H1 (cell line): ENCODE measurements around the gene ARID4B. TPM values are rescaled to one million over a fixed set of nuclear protein-coding genes. Genes with fewer than 3 reads are reported as not detected.

Experiments used
- CTCF ChIA-PET: fragments of 300-600 bp; sonication (Branson Sonifier 250); formaldehyde crosslinking; loops from one replicate; lab custom pipeline; 2021; ENCODE audit not compliant: partially characterized antibody; lab: Charles Lee
- POLR2A ChIA-PET: fragments of 300-600 bp; sonication (Branson Sonifier 250); formaldehyde crosslinking; loops from one replicate; lab custom pipeline; 2021; ENCODE audit warnings: inconsistent platforms; ENCODE audit not compliant: partially characterized antibody; lab: Charles Lee
- DNase-seq, 2 experiments: peaks; one replicate each; pipeline versions ENCODE4 v3.0.0 to v3.0.0-alpha.2; 2010 to 2022; ENCODE audit warnings: low spot score in 2 of 2, low read depth in 1 of 2, mixed read lengths in 1 of 2
- FAIRE-seq: peaks from 2 replicates; lab custom pipeline; 2011; peaks lifted over from hg19 to GRCh38; lab: Jason Lieb, UNC
- H2AFZ ChIP-seq: 2 replicates; pipeline ENCODE4 v1.8.1; 2012; ENCODE audit warnings: low read length, inconsistent platforms
- H2AK5ac ChIP-seq: 2 replicates; pipeline ENCODE4 v1.6.1; 2013; ENCODE audit warnings: low read depth, low read length
- H2BK120ac ChIP-seq: replicated peaks from 2 replicates; pipeline ENCODE3; 2013; ENCODE audit warnings: low read depth, low read length, inconsistent platforms
- H2BK12ac ChIP-seq: 2 replicates; pipeline ENCODE4 v1.6.1; 2013; ENCODE audit warnings: low read depth, low read length
- H2BK15ac ChIP-seq: 2 replicates; pipeline ENCODE4 v1.6.1; 2013; ENCODE audit warnings: low read length
- H2BK20ac ChIP-seq: 2 replicates; pipeline ENCODE4 v1.6.1; 2013; ENCODE audit warnings: low read length
- H2BK5ac ChIP-seq: 2 replicates; pipeline ENCODE4 v1.6.1; 2013; ENCODE audit warnings: low read depth, low read length
- H3K14ac ChIP-seq: 2 replicates; pipeline ENCODE4 v1.6.1; 2013; ENCODE audit warnings: inconsistent platforms; ENCODE audit not compliant: insufficient read length
- H3K18ac ChIP-seq: 2 replicates; pipeline ENCODE4 v1.6.1; 2013; ENCODE audit warnings: low read length; ENCODE audit errors: extremely low read depth
- H3K23ac ChIP-seq: 2 replicates; pipeline ENCODE4 v1.6.1; 2013; ENCODE audit warnings: inconsistent platforms; ENCODE audit not compliant: insufficient read length
- H3K23me2 ChIP-seq: 2 replicates; pipeline ENCODE4 v1.6.1; 2013; ENCODE audit warnings: low read depth, low read length
- H3K27ac ChIP-seq: 2 replicates; pipeline ENCODE4 v1.6.1; 2011; ENCODE audit warnings: low read depth, low read length, inconsistent platforms
- H3K27me3 ChIP-seq, 4 experiments: replicated peaks in 1 of 4; 1 replicate in 1 of 4; 2 replicates in 3 of 4; pipeline versions ENCODE4 v1.6.1 to v1.8.1; 2011 to 2013; ENCODE audit warnings: low read length in 3 of 4, mild to moderate bottlenecking in 3 of 4, inconsistent platforms in 2 of 4, mixed read lengths in 2 of 4, moderate library complexity in 1 of 4; ENCODE audit not compliant: control insufficient read depth in 3 of 4, insufficient read depth in 3 of 4; ENCODE audit errors: extremely low read depth in 1 of 4
- H3K36me3 ChIP-seq, 4 experiments: 2 replicates each; pipeline versions ENCODE4 v1.6.1 to v1.8.1; 2011 to 2013; ENCODE audit warnings: mild to moderate bottlenecking in 4 of 4, low read length in 3 of 4, moderate library complexity in 2 of 4, control low read depth in 1 of 4, inconsistent platforms in 1 of 4; ENCODE audit not compliant: insufficient read depth in 4 of 4, control insufficient read depth in 2 of 4
- H3K4ac ChIP-seq: replicated peaks from 2 replicates; pipeline ENCODE3; 2013; ENCODE audit warnings: low read length, low read depth, mixed read lengths, inconsistent platforms; ENCODE audit not compliant: insufficient read length
- H3K4me1 ChIP-seq, 4 experiments: replicated peaks in 1 of 4; 1 replicate in 1 of 4; 2 replicates in 3 of 4; pipeline versions ENCODE4 v1.6.1 to v1.8.1; 2011 to 2013; ENCODE audit warnings: low read length in 3 of 4, inconsistent platforms in 2 of 4, mixed read lengths in 1 of 4; ENCODE audit not compliant: insufficient read depth in 4 of 4, control insufficient read depth in 3 of 4
- H3K4me2 ChIP-seq, 2 experiments: 2 replicates each; pipeline versions ENCODE4 v1.6.1 to v1.8.1; 2011 to 2013; ENCODE audit warnings: low read depth in 2 of 2, low read length in 2 of 2, control low read depth in 1 of 2, inconsistent platforms in 1 of 2, mild to moderate bottlenecking in 1 of 2; ENCODE audit not compliant: insufficient read depth in 1 of 2
- H3K4me3 ChIP-seq, 4 experiments: fragments of 200-600, 300-600 bp in 1 of 4; sonication (generic), shearing (Covaris generic), sonication (Bioruptor Twin) in 1 of 4; 2 replicates each; pipeline versions ENCODE4 v1.5.1 to v1.8.1; 2011 to 2016; ENCODE audit warnings: low read length in 4 of 4, low read depth in 3 of 4, control low read depth in 2 of 4, inconsistent platforms in 2 of 4, mild to moderate bottlenecking in 2 of 4, mixed read lengths in 1 of 4, moderate library complexity in 1 of 4; ENCODE audit not compliant: insufficient read depth in 2 of 4; ENCODE audit errors: extremely low read depth in 1 of 4
- H3K56ac ChIP-seq: replicated peaks from 2 replicates; pipeline ENCODE3; 2013; ENCODE audit warnings: low read depth, mild to moderate bottlenecking, mixed read lengths, low read length, inconsistent platforms; ENCODE audit not compliant: insufficient read length
- H3K79me1 ChIP-seq: 2 replicates; pipeline ENCODE4 v1.6.1; 2013; ENCODE audit warnings: low read depth, low read length, control low read depth
- H3K79me2 ChIP-seq, 2 experiments: 2 replicates each; pipeline versions ENCODE4 v1.6.1 to v1.8.1; 2012 to 2013; ENCODE audit warnings: low read length in 2 of 2, mild to moderate bottlenecking in 2 of 2, inconsistent platforms in 1 of 2; ENCODE audit not compliant: insufficient read depth in 2 of 2, control insufficient read depth in 1 of 2
- H3K9ac ChIP-seq, 4 experiments: replicated peaks in 1 of 4; 1 replicate in 1 of 4; 2 replicates in 3 of 4; pipeline versions ENCODE4 v1.6.1 to v1.8.1; 2011 to 2013; ENCODE audit warnings: low read depth in 3 of 4, low read length in 3 of 4, control low read depth in 2 of 4, mild to moderate bottlenecking in 2 of 4, moderate library complexity in 2 of 4, inconsistent platforms in 1 of 4; ENCODE audit errors: extremely low read depth in 1 of 4
- H3K9me3 ChIP-seq, 2 experiments: 2 replicates each; pipeline versions ENCODE4 v1.6.1 to v1.8.1; 2012 to 2013; ENCODE audit warnings: mild to moderate bottlenecking in 2 of 2, moderate library complexity in 2 of 2, control low read depth in 1 of 2, inconsistent platforms in 1 of 2, low read depth in 1 of 2, low read length in 1 of 2, mixed read lengths in 1 of 2; ENCODE audit not compliant: insufficient read depth in 2 of 2
- H4K20me1 ChIP-seq, 2 experiments: replicated peaks in 1 of 2; 2 replicates each; pipeline versions ENCODE3 to v1.8.1; 2011 to 2013; ENCODE audit warnings: inconsistent platforms in 2 of 2, low read length in 2 of 2, mild to moderate bottlenecking in 1 of 2; ENCODE audit not compliant: insufficient read depth in 2 of 2, control insufficient read depth in 1 of 2
- H4K5ac ChIP-seq: 2 replicates; pipeline ENCODE4 v1.6.1; 2013; ENCODE audit warnings: low read length, low read depth, mixed read lengths, inconsistent platforms; ENCODE audit not compliant: insufficient read length
- H4K8ac ChIP-seq: 2 replicates; pipeline ENCODE4 v1.8.0; 2013; ENCODE audit warnings: mild to moderate bottlenecking, moderate library complexity, low read length, inconsistent platforms; ENCODE audit not compliant: insufficient read depth; ENCODE audit errors: extremely low read depth
- H4K91ac ChIP-seq: replicated peaks from 2 replicates; pipeline ENCODE3; 2013; ENCODE audit warnings: low read length, mixed read lengths, inconsistent platforms; ENCODE audit not compliant: insufficient read length
- CBX5 ChIP-seq: fragments of 300-800, 300-1000 bp; sonication (generic); IDR thresholded peaks from 2 replicates; pipeline ENCODE4 v1.7.1; 2016; ENCODE audit warnings: antibody characterized with exemption, low read length, low read depth
- CHD2 ChIP-seq: IDR thresholded peaks from 2 replicates; pipeline ENCODE4 v1.6.1; 2012; ENCODE audit warnings: low read length, improper control_type of control experiment
- KDM4A ChIP-seq: IDR thresholded peaks from one replicate; pipeline ENCODE4 v1.7.1; 2012; ENCODE audit warnings: low read depth, mild to moderate bottlenecking, moderate library complexity, low read length, inconsistent platforms; ENCODE audit not compliant: severe bottlenecking
- SIN3A ChIP-seq, 2 experiments: IDR thresholded peaks in 1 of 2; conservative IDR thresholded peaks in 1 of 2; 2 replicates each; pipeline ENCODE4 v1.6.1; 2011 to 2012; ENCODE audit warnings: low read length in 2 of 2, improper control_type of control experiment in 1 of 2, low read depth in 1 of 2, mild to moderate bottlenecking in 1 of 2
- SIX5 ChIP-seq: IDR thresholded peaks from 2 replicates; pipeline ENCODE4 v1.6.1; 2011; ENCODE audit warnings: mild to moderate bottlenecking, low read depth, low read length
- TAF1 ChIP-seq: IDR thresholded peaks from 2 replicates; pipeline ENCODE4 v1.6.1; 2011; ENCODE audit warnings: mild to moderate bottlenecking, low read depth, low read length
- TCF12 ChIP-seq: IDR thresholded peaks from 2 replicates; pipeline ENCODE4 v1.6.1; 2011; ENCODE audit warnings: low read depth, mild to moderate bottlenecking, low read length
- TEAD4 ChIP-seq: IDR thresholded peaks from 2 replicates; pipeline ENCODE4 v1.6.1; 2012; ENCODE audit warnings: low read depth, low read length, inconsistent platforms, mixed read lengths
- WGBS, 2 experiments: shearing (Covaris generic) in 1 of 2; methylation state at CpG; one replicate each; pipeline versions ENCODE4 v1.1.6 to v1.1.7; 2013 to 2015; ENCODE audit warnings: low lambda C conversion rate in 2 of 2, mixed read lengths in 2 of 2, inconsistent platforms in 1 of 2, low coverage in 1 of 2, missing lambda C conversion rate in 1 of 2; ENCODE audit not compliant: insufficient replicate concordance in 2 of 2, insufficient coverage in 1 of 2, insufficient read length in 1 of 2; ENCODE audit errors: extremely low coverage in 1 of 2, missing lambda C conversion rate in 1 of 2; 5-methylcytosine and 5-hydroxymethylcytosine counted together
- polyA plus RNA-seq, 7 experiments: library from polyadenylated mRNA; depleted of rRNA in 3 of 7; stranded (reverse) in 5 of 7; unstranded in 2 of 7; fragments of >200 nt in 5 of 7; fragments of 200-250 nt in 2 of 7; gene quantifications; 1 replicate in 5 of 7; 2 replicates in 1 of 7; 4 replicates in 1 of 7; pipeline versions ENCODE4 v1.2.1 to v1.2.3, GENCODE V29; 2011 to 2013; ENCODE audit warnings: missing spikeins in 2 of 7, mixed read lengths in 2 of 7
- total RNA-seq: library from RNA; stranded (reverse); fragmentation: NEBNext Ultra II Directional; extraction: Animal tissue kit (Norgen Biotek cat#: 25700); gene quantifications from 2 replicates; pipeline ENCODE4 v1.2.1, GENCODE V29; 2021
- TF ChIP-seq, protein P1 (sequence below): IDR thresholded peaks from 2 replicates; pipeline ENCODE4 v1.6.1; 2012; ENCODE audit warnings: inconsistent platforms
- TF ChIP-seq, protein P2 (sequence below): IDR thresholded peaks from 2 replicates; pipeline ENCODE4 v1.6.1; 2011; ENCODE audit warnings: low read depth, mild to moderate bottlenecking, low read length; ENCODE audit not compliant: insufficient read depth

Gene ARID4B
- total and polyA plus RNA-seq, 2 of the 8 experiments (the other 6 are each of a cell fraction or from before 2014, with no cell fraction given) = 5.1 to 28.8 TPM

DNA sequence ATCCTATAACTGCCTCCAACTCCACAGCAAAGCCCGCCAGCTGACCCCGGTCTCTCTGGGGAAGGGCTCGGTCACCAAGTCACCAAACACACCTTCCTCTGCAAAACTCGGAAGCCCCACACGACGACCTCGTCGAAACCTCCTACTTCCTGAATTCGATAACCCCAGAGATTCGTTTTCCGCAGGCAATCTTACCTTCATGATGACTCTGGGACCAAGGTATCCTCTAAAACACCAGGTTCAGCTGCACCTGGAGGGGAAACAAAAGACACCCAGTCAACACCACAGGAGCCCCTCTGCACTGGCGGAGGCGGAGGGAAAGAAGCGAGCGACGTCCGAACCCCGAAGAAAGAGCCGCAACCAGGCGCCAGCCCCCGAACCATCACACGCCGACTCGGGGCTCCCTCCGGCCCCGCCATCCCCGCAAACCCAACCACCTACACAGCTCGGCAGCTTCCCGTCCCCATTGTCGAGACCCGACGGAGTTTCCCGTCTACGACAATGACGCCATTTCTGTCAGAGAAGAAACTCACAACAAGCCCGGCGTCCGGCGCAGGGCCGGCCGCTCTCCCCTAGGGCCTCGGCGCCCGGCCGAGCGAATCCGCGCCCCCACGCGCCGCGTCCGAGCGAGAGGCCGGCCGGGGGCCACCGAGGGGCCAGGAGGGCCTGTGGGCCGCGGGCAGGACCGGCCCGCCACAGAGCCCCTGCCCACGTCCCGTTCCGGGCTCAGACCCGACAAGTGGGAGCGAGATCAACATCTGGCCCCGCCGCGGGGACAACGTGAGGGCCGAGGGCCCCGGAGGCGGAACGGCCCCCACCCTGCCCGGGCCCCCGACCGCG lies 1.0 kb downstream of the ARID4B start:
- no peak overlapping the region for H3K56ac ChIP-seq
- H3K9ac ChIP-seq = peak overlapping the region; percentile 86 to 96 (median 93)
- peak overlapping the region; percentile 79; the same call in 1 of the 2 replicates for H4K8ac ChIP-seq
- peaks cover 23 to 87% of the 10 kb centered on the region in 2 experiments for H3K79me2 ChIP-seq
- POLR2A ChIA-PET = interaction anchor here (0.8 to 6.8 kb wide), 4 partner anchors 12 to 41 kb away, joined by 3 to 39 read pairs (median 6); partner anchors contain the start of gene TBCE
- no peak overlapping the region for H3K23ac ChIP-seq
- no peak overlapping the region for H2BK12ac ChIP-seq
- no peak overlapping the region for H2BK120ac ChIP-seq
- no peak overlapping the region for H3K14ac ChIP-seq
- no peak overlapping the region for H2AK5ac ChIP-seq
- peaks cover 0 to 8% (median 1%) of the 10 kb centered on the region in 4 experiments; a peak in 3 of 7 replicates for H3K4me1 ChIP-seq
- H3K4me2 ChIP-seq = peak overlapping the region; percentile 68 to 82
- H4K91ac ChIP-seq = no peak overlapping the region
- 3% methylated on average over 44 of the region's 78 CpGs; no CpG with 5 or more reads in 1 of the 2 experiments for WGBS, 2 experiments
- H3K18ac ChIP-seq = 0 out of 2 replicates have a peak overlapping the region, but pooled peaks have one; percentile 13
- H3K4ac ChIP-seq = no peak overlapping the region
- no peak overlapping the region for H2BK15ac ChIP-seq
- H3K27ac ChIP-seq = peak overlapping the region; percentile 90
- peaks cover 3 to 11% of the 10 kb centered on the region in 2 experiments for H4K20me1 ChIP-seq
- H2BK5ac ChIP-seq = peak overlapping the region; percentile 76
- H3K4me3 ChIP-seq = peak overlapping the region; percentile 45 to 95 (median 86)
- H3K23me2 ChIP-seq = peaks cover 5% of the 10 kb centered on the region
- no peak for FAIRE-seq
- H2AFZ ChIP-seq = no peak overlapping the region
- H3K27me3 ChIP-seq = no peaks in the 10 kb centered on the region
- no peaks in the 10 kb centered on the region for H3K79me1 ChIP-seq
- peak overlapping the region; percentile 65 for H4K5ac ChIP-seq
- CTCF ChIA-PET = interaction anchor here (1.3 kb wide), 1 partner anchor 97 kb away, joined by 3 read pairs; no protein-coding TSS in a partner anchor
- no peaks in the 10 kb centered on the region for H3K9me3 ChIP-seq
- DNase-seq = peak in 1 of 2 experiments; percentile 66
- peaks cover 0 to 17% (median 0%) of the 10 kb centered on the region in 4 experiments; a peak in 2 of 8 replicates for H3K36me3 ChIP-seq
- H2BK20ac ChIP-seq = no peak overlapping the region
- TF ChIP-seq CHD2 = 0 out of 2 replicates have a peak, but pooled peaks have one; percentile 13
- TF ChIP-seq, protein P1, sequence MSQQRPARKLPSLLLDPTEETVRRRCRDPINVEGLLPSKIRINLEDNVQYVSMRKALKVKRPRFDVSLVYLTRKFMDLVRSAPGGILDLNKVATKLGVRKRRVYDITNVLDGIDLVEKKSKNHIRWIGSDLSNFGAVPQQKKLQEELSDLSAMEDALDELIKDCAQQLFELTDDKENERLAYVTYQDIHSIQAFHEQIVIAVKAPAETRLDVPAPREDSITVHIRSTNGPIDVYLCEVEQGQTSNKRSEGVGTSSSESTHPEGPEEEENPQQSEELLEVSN = no peak
- TF ChIP-seq TAF1 = peak; percentile 33; the same call in 1 of the 2 replicates
- TF ChIP-seq SIN3A (conservative IDR thresholded peaks at IDR 0.05 in 1 of 2, IDR thresholded peaks at IDR 0.05 in 1 of 2; ENCODE audit: low read depth in 1 of 2, low read length in 2 of 2) = peak in 1 of 2 experiments; percentile 84; a peak in 2 of 4 replicates
- peak; percentile 21 for TF ChIP-seq KDM4A
- TF ChIP-seq TEAD4 = no peak
- no peak for TF ChIP-seq CBX5
- no peak for TF ChIP-seq SIX5
- TF ChIP-seq TCF12 = no peak
- TF ChIP-seq, protein P2, sequence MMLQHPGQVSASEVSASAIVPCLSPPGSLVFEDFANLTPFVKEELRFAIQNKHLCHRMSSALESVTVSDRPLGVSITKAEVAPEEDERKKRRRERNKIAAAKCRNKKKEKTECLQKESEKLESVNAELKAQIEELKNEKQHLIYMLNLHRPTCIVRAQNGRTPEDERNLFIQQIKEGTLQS = no peak
